GM23248 (cell line): ENCODE results near the gene CDH4.

Source experiments
- EZH2 ChIP-seq: fragments of 200-600 bp; sonication (generic); IDR thresholded peaks from 2 replicates; pipeline ENCODE4 v1.6.1; 2018; ENCODE audit warnings: antibody characterized with exemption, mild to moderate bottlenecking; ENCODE audit not compliant: insufficient read depth, poor library complexity, severe bottlenecking
- EZH2phosphoT487 ChIP-seq: fragments of 200-600 bp; sonication (generic); IDR thresholded peaks from 2 replicates; pipeline ENCODE4 v1.6.1; 2018; ENCODE audit warnings: antibody characterized with exemption, moderate library complexity, mild to moderate bottlenecking, low read depth; ENCODE audit not compliant: insufficient read depth

DNA sequence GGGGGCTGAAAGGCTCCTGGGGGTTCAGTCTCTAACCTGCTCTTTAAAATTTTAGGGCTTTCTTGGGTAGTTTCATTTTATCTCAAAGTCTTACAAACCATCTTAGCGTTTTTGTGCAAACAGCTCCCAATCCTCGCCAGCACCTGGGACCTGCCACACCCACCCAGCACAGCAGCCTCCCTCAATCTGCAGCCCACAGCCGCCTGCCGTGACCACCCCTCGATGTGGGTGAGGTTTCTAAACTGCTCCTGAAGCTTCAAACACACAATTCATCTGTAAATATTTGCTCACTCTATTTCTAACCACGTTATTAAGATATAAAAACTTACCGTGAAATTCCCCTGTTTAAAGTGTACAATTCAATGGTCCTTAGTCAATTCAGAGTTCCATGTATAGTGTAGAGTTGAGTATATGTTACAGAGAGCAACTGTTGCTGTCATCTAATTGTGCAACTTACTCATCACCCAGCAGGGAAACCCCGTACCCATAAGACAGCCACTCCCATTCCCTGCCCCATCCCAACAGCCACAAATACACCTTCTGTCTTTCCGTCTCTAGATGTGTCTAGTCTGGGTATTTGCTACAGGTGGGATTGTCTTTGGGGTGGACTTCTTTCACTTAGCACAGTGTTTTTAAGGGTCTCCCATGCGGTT lies 432.6 kb downstream of the CDH4 start:
- TF ChIP-seq EZH2phosphoT487: no peak
- TF ChIP-seq EZH2: peak; percentile 63
